ENCODE data around the gene UCKL1.

Gene UCKL1

DNA sequence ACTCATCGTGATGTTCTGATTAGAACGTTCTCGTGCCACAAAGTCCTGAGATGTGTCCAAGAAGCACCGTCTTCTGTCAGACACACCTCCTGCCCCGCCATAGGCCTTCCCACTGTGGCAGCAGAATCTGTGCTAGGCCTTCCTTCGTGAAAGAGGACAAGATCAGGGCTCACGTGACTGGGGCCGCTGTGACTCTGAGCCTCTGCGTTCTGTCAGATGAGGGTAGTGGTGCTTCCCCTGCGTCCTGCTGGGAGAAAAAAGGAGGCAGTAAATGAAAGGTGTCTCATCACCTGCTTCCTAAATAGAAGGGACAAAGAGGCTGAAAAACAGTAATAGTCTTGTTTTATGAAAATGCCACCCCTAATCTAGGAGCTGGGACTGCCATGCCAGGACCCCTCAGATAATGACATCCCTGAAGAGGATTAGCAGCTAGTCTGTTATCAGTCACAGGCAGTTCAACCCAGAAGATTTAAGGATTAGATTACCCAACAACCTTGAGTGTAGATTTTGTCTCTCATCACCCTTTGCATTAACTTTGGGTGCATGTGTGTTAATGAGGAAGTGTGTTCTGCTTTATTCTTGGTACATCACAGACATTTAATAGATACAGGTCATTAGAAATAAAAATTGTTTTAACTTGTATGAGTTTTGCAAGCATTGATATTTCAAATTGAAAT, 57.2 kb downstream of the UCKL1 start:
- peak; percentile 79 for DNase-seq (ENCODE audit: low read depth)
- TF ChIP-seq, protein P1, sequence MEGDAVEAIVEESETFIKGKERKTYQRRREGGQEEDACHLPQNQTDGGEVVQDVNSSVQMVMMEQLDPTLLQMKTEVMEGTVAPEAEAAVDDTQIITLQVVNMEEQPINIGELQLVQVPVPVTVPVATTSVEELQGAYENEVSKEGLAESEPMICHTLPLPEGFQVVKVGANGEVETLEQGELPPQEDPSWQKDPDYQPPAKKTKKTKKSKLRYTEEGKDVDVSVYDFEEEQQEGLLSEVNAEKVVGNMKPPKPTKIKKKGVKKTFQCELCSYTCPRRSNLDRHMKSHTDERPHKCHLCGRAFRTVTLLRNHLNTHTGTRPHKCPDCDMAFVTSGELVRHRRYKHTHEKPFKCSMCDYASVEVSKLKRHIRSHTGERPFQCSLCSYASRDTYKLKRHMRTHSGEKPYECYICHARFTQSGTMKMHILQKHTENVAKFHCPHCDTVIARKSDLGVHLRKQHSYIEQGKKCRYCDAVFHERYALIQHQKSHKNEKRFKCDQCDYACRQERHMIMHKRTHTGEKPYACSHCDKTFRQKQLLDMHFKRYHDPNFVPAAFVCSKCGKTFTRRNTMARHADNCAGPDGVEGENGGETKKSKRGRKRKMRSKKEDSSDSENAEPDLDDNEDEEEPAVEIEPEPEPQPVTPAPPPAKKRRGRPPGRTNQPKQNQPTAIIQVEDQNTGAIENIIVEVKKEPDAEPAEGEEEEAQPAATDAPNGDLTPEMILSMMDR (IDR thresholded peaks at IDR 0.05; ENCODE audit: low read depth, low read length) = no peak
- TF ChIP-seq MYC (IDR thresholded peaks at IDR 0.05; ENCODE audit: low read depth, low read length) = no peak
- TF ChIP-seq, protein P2, sequence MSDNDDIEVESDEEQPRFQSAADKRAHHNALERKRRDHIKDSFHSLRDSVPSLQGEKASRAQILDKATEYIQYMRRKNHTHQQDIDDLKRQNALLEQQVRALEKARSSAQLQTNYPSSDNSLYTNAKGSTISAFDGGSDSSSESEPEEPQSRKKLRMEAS (IDR thresholded peaks at IDR 0.05; ENCODE audit: low read depth, low read length) = no peak
- no peak for TF ChIP-seq POLR2A (IDR thresholded peaks at IDR 0.05; ENCODE audit: extremely low read depth, insufficient read length)
- H3K4me3 ChIP-seq (ENCODE audit: low read depth, low read length) = no peak overlapping the region

DNA sequence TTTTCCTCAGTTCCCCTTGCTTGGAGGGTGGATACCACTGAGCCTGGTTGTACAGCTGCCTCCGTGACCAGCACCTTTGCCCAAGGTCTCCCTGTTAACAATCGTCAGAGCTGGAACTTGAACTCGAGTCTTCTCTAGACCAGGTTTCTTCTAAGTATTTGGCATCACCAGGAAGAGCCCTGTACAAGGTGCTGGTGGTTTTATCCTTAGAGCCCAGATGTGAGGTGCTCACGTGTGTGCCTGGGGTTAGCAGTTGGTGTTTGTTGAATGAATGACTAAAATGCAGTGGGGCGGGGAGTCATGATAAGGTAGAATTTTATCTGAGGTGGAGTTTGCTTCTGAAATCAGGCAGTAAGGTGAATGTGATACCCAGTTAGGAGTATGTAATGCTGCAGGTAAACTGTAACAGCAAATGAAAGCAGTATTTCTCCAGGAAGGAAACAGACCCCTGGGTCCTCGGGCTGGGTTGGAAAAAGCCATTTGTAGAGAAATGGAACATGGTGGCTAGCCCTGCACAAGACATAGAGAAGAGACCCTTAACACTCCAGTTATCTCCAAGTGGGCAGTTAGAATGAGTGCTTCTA, 58.1 kb downstream of the UCKL1 start:
- DNase-seq (ENCODE audit: low read depth) = peak; percentile 2
- TF ChIP-seq POLR2A (IDR thresholded peaks at IDR 0.05; ENCODE audit: extremely low read depth, insufficient read length) = no peak
- TF ChIP-seq, protein P1 (IDR thresholded peaks at IDR 0.05; ENCODE audit: low read depth, low read length) = no peak
- no peak for TF ChIP-seq MYC (IDR thresholded peaks at IDR 0.05; ENCODE audit: low read depth, low read length)
- TF ChIP-seq, protein P2 (IDR thresholded peaks at IDR 0.05; ENCODE audit: low read depth, low read length) = no peak
- H3K4me3 ChIP-seq (ENCODE audit: low read depth, low read length) = no peak overlapping the region

DNA sequence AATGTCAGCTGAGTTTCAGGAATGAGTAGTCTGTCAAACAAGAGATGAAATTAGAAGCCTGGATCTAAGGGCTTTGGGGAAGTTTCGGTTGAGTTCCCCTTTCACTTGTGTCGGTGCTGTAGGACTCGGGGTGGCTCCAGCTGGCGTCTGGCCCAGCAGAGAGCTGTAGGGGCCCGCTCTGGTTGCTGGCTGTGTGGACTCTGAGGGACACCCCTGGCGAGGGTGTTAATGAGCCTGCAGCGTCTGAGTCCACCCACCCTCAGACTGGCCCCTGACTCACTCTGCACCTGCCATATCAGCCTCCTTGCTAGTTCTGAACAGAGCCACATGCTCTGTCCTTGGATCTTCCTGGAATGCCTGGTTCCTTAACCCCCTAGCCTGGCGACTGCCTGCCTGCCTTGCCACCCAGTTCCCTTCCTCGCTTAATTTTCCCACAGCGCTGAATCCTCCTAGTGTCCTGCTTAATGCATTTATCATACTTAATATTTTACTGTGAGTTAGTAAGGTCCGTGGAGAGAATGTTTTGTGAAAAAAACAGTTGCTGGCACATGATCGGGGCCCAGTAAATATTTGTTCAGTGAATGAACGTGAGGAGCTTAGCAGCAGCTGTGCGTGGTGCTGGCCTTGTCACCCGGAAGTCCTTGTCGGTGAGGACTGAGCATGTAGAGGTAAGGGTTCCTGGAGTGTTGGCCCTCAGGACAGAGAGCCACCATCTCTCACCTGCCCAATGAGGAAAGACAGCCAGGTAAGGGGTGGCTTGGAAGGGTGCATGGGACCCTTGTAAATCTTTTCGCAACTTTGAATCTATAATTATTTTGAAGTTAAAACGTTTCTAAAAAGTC, 59.7 kb downstream of the UCKL1 start:
- TF ChIP-seq POLR2A (IDR thresholded peaks at IDR 0.05; ENCODE audit: extremely low read depth, insufficient read length) (no peak), MYC (IDR thresholded peaks at IDR 0.05; ENCODE audit: low read depth, low read length) (peak; percentile 24)
- TF ChIP-seq, protein P1 (IDR thresholded peaks at IDR 0.05; ENCODE audit: low read depth, low read length) = no peak
- TF ChIP-seq, protein P2 (IDR thresholded peaks at IDR 0.05; ENCODE audit: low read depth, low read length) = peak; percentile 40; the same call in 1 of the 2 replicates
- DNase-seq (ENCODE audit: low read depth) = peak; percentile 87
- peak overlapping the region; percentile 78 for H3K4me3 ChIP-seq (ENCODE audit: low read depth, low read length)

DNA sequence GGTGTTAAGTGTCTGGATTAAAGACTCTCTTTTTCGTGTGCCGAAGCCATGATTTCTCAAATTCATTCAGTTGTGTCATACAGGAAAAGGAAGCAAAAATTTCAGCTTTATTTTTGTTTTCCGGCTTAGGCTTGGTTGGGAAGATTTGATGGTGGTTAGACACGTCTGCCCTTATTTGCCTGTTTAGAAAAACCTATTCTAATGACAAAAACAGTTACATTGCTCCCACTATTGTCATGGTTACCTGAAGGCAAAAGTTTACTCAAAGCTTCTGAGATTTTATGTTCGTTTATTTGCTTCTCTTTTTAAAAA, 60.3 kb downstream of the UCKL1 start:
- peak; percentile 53 for DNase-seq (ENCODE audit: low read depth)
- TF ChIP-seq, protein P2 (IDR thresholded peaks at IDR 0.05; ENCODE audit: low read depth, low read length) = no peak
- TF ChIP-seq MYC (IDR thresholded peaks at IDR 0.05; ENCODE audit: low read depth, low read length) = no peak
- TF ChIP-seq, protein P1 (IDR thresholded peaks at IDR 0.05; ENCODE audit: low read depth, low read length) = no peak
- TF ChIP-seq POLR2A (IDR thresholded peaks at IDR 0.05; ENCODE audit: extremely low read depth, insufficient read length) = no peak

DNA sequence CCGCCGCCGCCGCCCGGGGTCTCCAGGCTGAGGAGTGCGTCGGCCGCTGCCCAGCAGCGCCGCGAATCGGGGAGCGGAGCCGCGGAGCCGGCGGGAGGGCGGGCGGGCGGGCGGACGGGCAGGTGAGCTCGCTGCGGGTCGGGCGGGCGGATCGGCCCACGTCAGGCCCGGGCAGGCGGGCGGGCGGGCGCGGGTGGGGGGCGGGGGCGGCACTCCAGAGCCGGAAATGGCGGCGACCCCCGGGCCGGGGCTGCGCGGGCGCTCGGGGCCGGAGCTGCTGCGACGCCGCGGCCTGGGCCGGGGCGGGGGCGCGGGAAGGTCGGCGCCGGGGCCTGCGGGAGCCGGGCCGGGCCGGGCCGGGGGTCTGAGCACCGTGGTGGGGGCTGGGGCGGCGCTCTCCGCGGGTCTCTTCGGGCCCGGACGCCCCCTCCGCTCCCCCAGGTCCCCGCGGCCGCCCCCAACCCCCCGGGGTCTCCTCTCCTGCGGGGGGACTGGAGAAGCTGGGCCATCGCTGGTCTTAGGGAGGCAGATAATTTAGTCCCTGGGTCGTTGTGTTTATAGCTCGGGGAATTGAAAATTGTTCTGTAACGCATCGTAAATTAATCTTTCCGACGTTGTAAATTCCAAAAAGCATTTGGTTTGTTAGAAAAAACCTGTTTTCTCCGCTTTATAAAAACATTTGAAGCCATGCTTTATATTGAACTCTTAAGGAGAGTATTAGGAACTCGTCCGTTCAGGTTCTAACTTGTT, 60.8 kb downstream of the UCKL1 start:
- DNase-seq (ENCODE audit: low read depth) = no peak

More for the DNA sequence above, 60.3 kb downstream of the UCKL1 start:
- peak overlapping the region; percentile 78 for H3K4me3 ChIP-seq (ENCODE audit: low read depth, low read length)

More for the DNA sequence above, 60.8 kb downstream of the UCKL1 start:
- H3K4me3 ChIP-seq (ENCODE audit: low read depth, low read length) = peak overlapping the region; percentile 78
- TF ChIP-seq POLR2A (IDR thresholded peaks at IDR 0.05; ENCODE audit: extremely low read depth, insufficient read length) (no peak), MYC (IDR thresholded peaks at IDR 0.05; ENCODE audit: low read depth, low read length) (no peak)
- TF ChIP-seq, protein P2 (IDR thresholded peaks at IDR 0.05; ENCODE audit: low read depth, low read length) = no peak
- TF ChIP-seq, protein P1 (IDR thresholded peaks at IDR 0.05; ENCODE audit: low read depth, low read length) = no peak

Data from NB4 (cell line).